HCT116 (cell line): ENCODE results near the gene TBC1D14.

Experiments
- EZH2 ChIP-seq: fragments of 200-600 bp; sonication (generic); IDR thresholded peaks from 2 replicates; pipeline ENCODE4 v1.6.1; 2017; ENCODE audit warnings: antibody characterized with exemption, mixed run types
- JUND ChIP-seq: IDR thresholded peaks from 2 replicates; pipeline ENCODE4 v1.6.1; 2012
- POLR2A ChIP-seq: IDR thresholded peaks from 2 replicates; pipeline ENCODE4 v1.7.0; 2011; ENCODE audit warnings: borderline replicate concordance; ENCODE audit not compliant: insufficient read depth, insufficient read length; ENCODE audit errors: extremely low read depth
- POLR2AphosphoS5 ChIP-seq: IDR thresholded peaks from 2 replicates; pipeline ENCODE4 v1.6.1; 2011; ENCODE audit warnings: mild to moderate bottlenecking, low read depth, low read length, moderate library complexity
- ZNF274 ChIP-seq: fragments of 200-500 bp; sonication (Bioruptor generic); IDR thresholded peaks from 2 replicates; pipeline ENCODE4 v1.6.1; 2014; ENCODE audit warnings: mild to moderate bottlenecking, low read depth, low read length, inconsistent platforms
- TF ChIP-seq, protein P1 (sequence below), 3 experiments: fragments of 200-600 bp in 1 of 3; sonication (generic) in 1 of 3; IDR thresholded peaks in 2 of 3; conservative IDR thresholded peaks in 1 of 3; 2 replicates each; pipeline ENCODE4 v1.5.1; 2012 to 2017; ENCODE audit warnings: low read depth in 2 of 3, low read length in 2 of 3, antibody characterized with exemption in 1 of 3, borderline replicate concordance in 1 of 3, control low read depth in 1 of 3, mild to moderate bottlenecking in 1 of 3, mixed read lengths in 1 of 3, mixed run types in 1 of 3, moderate library complexity in 1 of 3; ENCODE audit not compliant: insufficient read depth in 1 of 3
- TF ChIP-seq, protein P2 (sequence below): IDR thresholded peaks from 2 replicates; pipeline ENCODE4 v1.6.1; 2012

DNA sequence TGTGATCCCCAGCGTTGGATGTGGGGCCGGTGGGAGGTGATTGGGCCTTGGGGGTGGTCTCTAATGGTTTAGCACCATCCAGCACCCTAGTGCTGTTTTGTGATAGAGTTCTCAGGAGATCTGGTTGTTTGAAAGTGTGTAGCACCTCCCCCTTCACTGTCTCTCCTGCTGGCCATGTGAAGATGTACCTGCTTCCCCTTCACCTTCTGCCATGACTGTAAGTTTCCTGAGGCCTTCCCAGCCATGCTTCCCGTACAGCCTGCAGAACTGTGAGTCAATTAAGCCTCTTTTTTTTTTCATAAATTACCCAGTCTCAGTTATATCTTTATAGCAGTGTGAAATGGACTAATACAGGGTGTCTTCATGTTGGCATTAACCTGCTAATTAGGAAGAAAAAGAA lies 19.3 kb upstream of the TBC1D14 start:
- TF ChIP-seq POLR2A (no peak), EZH2 (no peak), JUND (no peak), ZNF274 (no peak), POLR2AphosphoS5 (no peak)
- TF ChIP-seq, protein P1, sequence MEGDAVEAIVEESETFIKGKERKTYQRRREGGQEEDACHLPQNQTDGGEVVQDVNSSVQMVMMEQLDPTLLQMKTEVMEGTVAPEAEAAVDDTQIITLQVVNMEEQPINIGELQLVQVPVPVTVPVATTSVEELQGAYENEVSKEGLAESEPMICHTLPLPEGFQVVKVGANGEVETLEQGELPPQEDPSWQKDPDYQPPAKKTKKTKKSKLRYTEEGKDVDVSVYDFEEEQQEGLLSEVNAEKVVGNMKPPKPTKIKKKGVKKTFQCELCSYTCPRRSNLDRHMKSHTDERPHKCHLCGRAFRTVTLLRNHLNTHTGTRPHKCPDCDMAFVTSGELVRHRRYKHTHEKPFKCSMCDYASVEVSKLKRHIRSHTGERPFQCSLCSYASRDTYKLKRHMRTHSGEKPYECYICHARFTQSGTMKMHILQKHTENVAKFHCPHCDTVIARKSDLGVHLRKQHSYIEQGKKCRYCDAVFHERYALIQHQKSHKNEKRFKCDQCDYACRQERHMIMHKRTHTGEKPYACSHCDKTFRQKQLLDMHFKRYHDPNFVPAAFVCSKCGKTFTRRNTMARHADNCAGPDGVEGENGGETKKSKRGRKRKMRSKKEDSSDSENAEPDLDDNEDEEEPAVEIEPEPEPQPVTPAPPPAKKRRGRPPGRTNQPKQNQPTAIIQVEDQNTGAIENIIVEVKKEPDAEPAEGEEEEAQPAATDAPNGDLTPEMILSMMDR (IDR thresholded peaks at IDR 0.05 in 2 of 3, conservative IDR thresholded peaks at IDR 0.05 in 1 of 3; ENCODE audit: borderline replicate concordance in 1 of 3, insufficient read depth in 1 of 3, low read depth in 2 of 3, low read length in 2 of 3), result no peak
- TF ChIP-seq, protein P2, sequence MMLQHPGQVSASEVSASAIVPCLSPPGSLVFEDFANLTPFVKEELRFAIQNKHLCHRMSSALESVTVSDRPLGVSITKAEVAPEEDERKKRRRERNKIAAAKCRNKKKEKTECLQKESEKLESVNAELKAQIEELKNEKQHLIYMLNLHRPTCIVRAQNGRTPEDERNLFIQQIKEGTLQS, result no peak
